ENCODE data around the gene CCL17.

DNA sequence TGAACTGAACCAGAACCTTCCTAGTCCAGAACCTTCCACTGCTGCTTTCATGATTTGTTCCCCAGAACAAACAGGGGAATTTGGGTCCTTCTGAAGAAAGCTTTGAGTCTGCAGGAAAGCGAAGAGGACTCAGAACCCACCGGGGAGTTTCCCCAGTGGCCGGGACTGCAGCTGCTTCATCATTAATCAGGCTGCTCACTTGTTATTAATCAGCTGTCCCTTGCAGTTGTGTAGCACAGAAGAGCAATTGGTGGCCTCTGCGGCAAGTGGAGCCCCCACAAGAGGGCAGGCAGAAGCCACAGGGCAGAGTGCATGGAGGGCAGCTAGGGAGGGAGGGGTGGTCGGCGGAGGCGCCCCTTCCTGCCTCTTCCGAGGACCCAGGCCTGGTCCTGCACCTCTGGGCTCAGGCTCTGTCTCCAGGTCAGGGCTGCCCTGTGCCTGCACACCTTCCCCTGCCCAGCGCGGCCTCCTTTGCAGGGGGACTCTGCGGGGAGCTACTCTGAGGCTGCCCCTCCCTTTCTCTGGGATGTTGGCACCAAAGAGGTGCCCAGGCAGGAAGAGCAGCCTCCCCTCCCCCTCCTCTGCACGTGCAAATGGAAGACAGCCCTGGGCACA, 6.9 kb downstream of the CCL17 start:
- TF ChIP-seq CTCF (conservative IDR thresholded peaks at IDR 0.05; ENCODE audit: low read depth, low read length) (no peak), CEBPB (IDR thresholded peaks at IDR 0.05; ENCODE audit: low read depth, low read length) (no peak), POLR2A (IDR thresholded peaks at IDR 0.05; ENCODE audit: low read depth, low read length) (no peak), BHLHE40 (IDR thresholded peaks at IDR 0.05; ENCODE audit: low read depth, low read length) (no peak), FOS (IDR thresholded peaks at IDR 0.05; ENCODE audit: low read depth, low read length) (no peak), RAD21 (IDR thresholded peaks at IDR 0.05; ENCODE audit: low read length) (no peak), RFX5 (IDR thresholded peaks at IDR 0.05; ENCODE audit: low read depth, low read length) (no peak)

Measured in IMR-90 (cell line).